Measurements from ENCODE around the gene RAB17.

DNA sequence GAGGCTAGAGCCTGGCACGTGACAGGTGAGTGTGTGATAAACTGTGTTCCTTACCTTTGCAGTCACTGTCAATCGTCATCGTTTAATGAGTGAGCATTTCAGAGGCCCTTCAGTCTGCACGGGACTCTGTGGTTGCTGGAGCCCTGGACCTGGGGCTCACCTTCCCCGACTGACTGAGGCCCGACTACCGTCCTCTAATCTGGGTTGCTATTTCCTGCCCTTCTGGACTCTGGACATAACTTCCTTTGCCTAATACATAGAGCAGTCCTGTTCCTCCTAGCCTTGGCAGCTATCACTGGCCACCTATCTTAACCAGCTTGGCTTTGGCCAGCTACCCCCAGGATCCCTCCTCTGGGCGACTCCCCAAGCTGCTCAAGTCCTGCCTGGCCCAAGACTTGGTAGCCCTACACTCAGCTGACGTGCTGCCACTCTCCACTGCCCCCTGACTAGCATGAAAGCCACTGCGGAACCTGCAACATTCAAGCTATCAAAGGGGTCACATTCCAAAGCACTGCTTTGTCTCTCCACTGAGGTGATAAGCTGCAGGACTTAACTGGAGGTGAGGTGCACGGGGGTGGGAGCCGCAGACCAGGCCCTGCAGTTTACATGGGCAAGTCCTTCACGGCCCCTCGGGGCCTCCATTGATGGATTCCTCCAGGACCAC, 11.1 kb upstream of the RAB17 start:
- TF ChIP-seq, protein P1, sequence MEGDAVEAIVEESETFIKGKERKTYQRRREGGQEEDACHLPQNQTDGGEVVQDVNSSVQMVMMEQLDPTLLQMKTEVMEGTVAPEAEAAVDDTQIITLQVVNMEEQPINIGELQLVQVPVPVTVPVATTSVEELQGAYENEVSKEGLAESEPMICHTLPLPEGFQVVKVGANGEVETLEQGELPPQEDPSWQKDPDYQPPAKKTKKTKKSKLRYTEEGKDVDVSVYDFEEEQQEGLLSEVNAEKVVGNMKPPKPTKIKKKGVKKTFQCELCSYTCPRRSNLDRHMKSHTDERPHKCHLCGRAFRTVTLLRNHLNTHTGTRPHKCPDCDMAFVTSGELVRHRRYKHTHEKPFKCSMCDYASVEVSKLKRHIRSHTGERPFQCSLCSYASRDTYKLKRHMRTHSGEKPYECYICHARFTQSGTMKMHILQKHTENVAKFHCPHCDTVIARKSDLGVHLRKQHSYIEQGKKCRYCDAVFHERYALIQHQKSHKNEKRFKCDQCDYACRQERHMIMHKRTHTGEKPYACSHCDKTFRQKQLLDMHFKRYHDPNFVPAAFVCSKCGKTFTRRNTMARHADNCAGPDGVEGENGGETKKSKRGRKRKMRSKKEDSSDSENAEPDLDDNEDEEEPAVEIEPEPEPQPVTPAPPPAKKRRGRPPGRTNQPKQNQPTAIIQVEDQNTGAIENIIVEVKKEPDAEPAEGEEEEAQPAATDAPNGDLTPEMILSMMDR (conservative IDR thresholded peaks at IDR 0.05), result no peak
- no peak for TF ChIP-seq EZH2 (IDR thresholded peaks at IDR 0.05; ENCODE audit: low read depth)

All from PC-9 (cell line).